HepG2 (cell line): ENCODE measurements around the gene LGALS3. TPM values are rescaled to one million over a fixed set of nuclear protein-coding genes. Genes with fewer than 3 reads are reported as not detected.

Source experiments
- CREM ChIP-seq, 2 experiments: sonication (generic) in 1 of 2; formaldehyde crosslinking in 1 of 2; IDR thresholded peaks; 2 replicates each; pipeline versions ENCODE4 v1.4.0 to v1.6.1; 2016 to 2020; ENCODE audit warnings: antibody characterized with exemption in 1 of 2, mild to moderate bottlenecking in 1 of 2, missing genetic modification reagents in 1 of 2
- DNMT1 ChIP-seq: sonication (generic); formaldehyde crosslinking; IDR thresholded peaks from 2 replicates; pipeline ENCODE4 v1.5.1; 2020; ENCODE audit warnings: mild to moderate bottlenecking, missing genetic modification reagents
- EP300 ChIP-seq, 3 experiments: sonication (generic) in 1 of 3; formaldehyde crosslinking in 1 of 3; IDR thresholded peaks; 2 replicates each; pipeline versions ENCODE4 v1.5.1 to v1.6.1; 2011 to 2020; ENCODE audit warnings: low read depth in 2 of 3, low read length in 2 of 3, borderline replicate concordance in 1 of 3, improper control_type of control experiment in 1 of 3, mild to moderate bottlenecking in 1 of 3, missing genetic modification reagents in 1 of 3, moderate library complexity in 1 of 3
- KLF13 ChIP-seq: sonication (generic); formaldehyde crosslinking; IDR thresholded peaks from 2 replicates; pipeline ENCODE4 v1.4.0; 2020; ENCODE audit warnings: mild to moderate bottlenecking, missing genetic modification reagents
- MYC ChIP-seq: sonication (generic); formaldehyde crosslinking; IDR thresholded peaks from 2 replicates; pipeline ENCODE4 v1.9.0; 2021; ENCODE audit warnings: missing genetic modification reagents, borderline replicate concordance
- RXRB ChIP-seq: IDR thresholded peaks from 2 replicates; pipeline ENCODE4 v1.6.1; 2016; ENCODE audit warnings: borderline replicate concordance, missing genetic modification reagents, missing compliant biosample characterization
- SAP130 ChIP-seq: IDR thresholded peaks from 2 replicates; pipeline ENCODE4 v1.6.1; 2016; ENCODE audit warnings: low read depth
- SIX4 ChIP-seq: sonication (generic); formaldehyde crosslinking; IDR thresholded peaks from 2 replicates; pipeline ENCODE4 v1.4.0; 2020; ENCODE audit warnings: missing genetic modification reagents
- SOX5 ChIP-seq: IDR thresholded peaks from 2 replicates; pipeline ENCODE4 v1.6.1; 2016; ENCODE audit warnings: borderline replicate concordance
- TBL1XR1 ChIP-seq: fragments of 150-350 bp; IDR thresholded peaks from 2 replicates; pipeline ENCODE4 v1.6.1; 2014; ENCODE audit warnings: borderline replicate concordance, low read length; ENCODE audit not compliant: partially characterized antibody
- TBP ChIP-seq: sonication (generic); formaldehyde crosslinking; IDR thresholded peaks from 2 replicates; pipeline ENCODE4 v1.5.0; 2020; ENCODE audit warnings: missing genetic modification reagents
- ZNF570 ChIP-seq: sonication (generic); formaldehyde crosslinking; IDR thresholded peaks from 2 replicates; pipeline ENCODE4 v1.4.0; 2020; ENCODE audit warnings: mild to moderate bottlenecking, missing genetic modification reagents, borderline replicate concordance
- ZNF644 ChIP-seq: IDR thresholded peaks from 2 replicates; pipeline ENCODE4 v1.6.1; 2016; ENCODE audit warnings: low read depth
- ZNF780A ChIP-seq: sonication (generic); formaldehyde crosslinking; IDR thresholded peaks from 2 replicates; pipeline ENCODE4 v1.8.0; 2022; ENCODE audit warnings: mild to moderate bottlenecking, missing genetic modification reagents, moderate library complexity
- ZNF839 ChIP-seq: sonication (generic); formaldehyde crosslinking; IDR thresholded peaks from 2 replicates; pipeline ENCODE4 v1.4.0; 2020; ENCODE audit warnings: missing genetic modification reagents, mild to moderate bottlenecking, borderline replicate concordance
- polyA plus RNA-seq, 8 experiments: library from polyadenylated mRNA; depleted of rRNA in 3 of 8; stranded (reverse) in 7 of 8; unstranded in 1 of 8; fragments of >200 nt; fragmentation: Illumina TruSeq in 4 of 8; extraction: Trizol in 4 of 8; gene quantifications; 2 replicates each; pipeline versions ENCODE4 v1.2.1 to v1.2.3, GENCODE V29; 2011 to 2016; ENCODE audit warnings: low read depth in 4 of 8, missing spikeins in 1 of 8, mixed read lengths in 1 of 8; ENCODE audit not compliant: insufficient read depth in 1 of 8
- total RNA-seq, 5 experiments: library from RNA; depleted of rRNA; stranded (reverse); fragments of >200 nt; fragmentation: Illumina TruSeq; extraction: Trizol; gene quantifications; 2 replicates each; pipeline ENCODE4 v1.2.3, GENCODE V29; 2016; ENCODE audit warnings: low read depth in 1 of 5
- TF ChIP-seq, protein P1 (sequence below): sonication (generic); formaldehyde crosslinking; conservative IDR thresholded peaks from 2 replicates; pipeline ENCODE4 v1.4.0; 2020; ENCODE audit warnings: mild to moderate bottlenecking, missing genetic modification reagents, moderate library complexity
- TF ChIP-seq, protein P2 (sequence below): sonication (generic); formaldehyde crosslinking; IDR thresholded peaks from 2 replicates; pipeline ENCODE4 v1.9.0; 2021; ENCODE audit warnings: missing genetic modification reagents, mild to moderate bottlenecking, borderline replicate concordance
- TF ChIP-seq, protein P3 (sequence below): sonication (generic); formaldehyde crosslinking; IDR thresholded peaks from 2 replicates; pipeline ENCODE4 v1.4.0; 2020; ENCODE audit warnings: mild to moderate bottlenecking, missing genetic modification reagents
- TF ChIP-seq, protein P4 (sequence below): sonication (generic); formaldehyde crosslinking; IDR thresholded peaks from 2 replicates; pipeline ENCODE4 v1.5.1; 2020; ENCODE audit warnings: missing genetic modification reagents, mild to moderate bottlenecking, borderline replicate concordance
- TF ChIP-seq, protein P5 (sequence below): sonication (generic); formaldehyde crosslinking; IDR thresholded peaks from 2 replicates; pipeline ENCODE4 v1.5.0; 2020; ENCODE audit warnings: mild to moderate bottlenecking, missing genetic modification reagents, borderline replicate concordance

The LGALS3 gene
- total and polyA plus RNA-seq, 2 of the 13 experiments (the other 11 are each of a cell fraction or from before 2014, with no cell fraction given): 5.0 to 97.4 TPM

DNA sequence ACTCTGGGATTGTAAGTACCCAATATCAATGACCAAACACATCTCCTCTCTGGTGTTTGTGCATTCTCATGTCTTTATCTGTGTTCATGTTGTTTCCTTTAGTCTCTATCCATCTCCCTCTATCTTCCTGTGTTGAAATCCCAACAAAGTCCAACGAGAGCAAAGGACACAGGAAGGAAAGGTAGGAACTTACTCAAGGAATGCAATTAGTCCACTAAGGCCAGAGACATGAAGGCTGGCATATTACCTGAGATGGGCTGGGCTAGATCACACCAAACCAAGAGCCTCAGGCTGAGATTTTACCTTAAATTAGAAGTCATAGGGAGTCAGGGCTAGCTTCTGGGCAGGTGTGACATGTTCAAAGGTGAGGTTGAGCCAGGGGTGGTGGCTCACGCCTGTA lies 14.3 kb upstream of the LGALS3 start (continued):
- TF ChIP-seq, protein P1, sequence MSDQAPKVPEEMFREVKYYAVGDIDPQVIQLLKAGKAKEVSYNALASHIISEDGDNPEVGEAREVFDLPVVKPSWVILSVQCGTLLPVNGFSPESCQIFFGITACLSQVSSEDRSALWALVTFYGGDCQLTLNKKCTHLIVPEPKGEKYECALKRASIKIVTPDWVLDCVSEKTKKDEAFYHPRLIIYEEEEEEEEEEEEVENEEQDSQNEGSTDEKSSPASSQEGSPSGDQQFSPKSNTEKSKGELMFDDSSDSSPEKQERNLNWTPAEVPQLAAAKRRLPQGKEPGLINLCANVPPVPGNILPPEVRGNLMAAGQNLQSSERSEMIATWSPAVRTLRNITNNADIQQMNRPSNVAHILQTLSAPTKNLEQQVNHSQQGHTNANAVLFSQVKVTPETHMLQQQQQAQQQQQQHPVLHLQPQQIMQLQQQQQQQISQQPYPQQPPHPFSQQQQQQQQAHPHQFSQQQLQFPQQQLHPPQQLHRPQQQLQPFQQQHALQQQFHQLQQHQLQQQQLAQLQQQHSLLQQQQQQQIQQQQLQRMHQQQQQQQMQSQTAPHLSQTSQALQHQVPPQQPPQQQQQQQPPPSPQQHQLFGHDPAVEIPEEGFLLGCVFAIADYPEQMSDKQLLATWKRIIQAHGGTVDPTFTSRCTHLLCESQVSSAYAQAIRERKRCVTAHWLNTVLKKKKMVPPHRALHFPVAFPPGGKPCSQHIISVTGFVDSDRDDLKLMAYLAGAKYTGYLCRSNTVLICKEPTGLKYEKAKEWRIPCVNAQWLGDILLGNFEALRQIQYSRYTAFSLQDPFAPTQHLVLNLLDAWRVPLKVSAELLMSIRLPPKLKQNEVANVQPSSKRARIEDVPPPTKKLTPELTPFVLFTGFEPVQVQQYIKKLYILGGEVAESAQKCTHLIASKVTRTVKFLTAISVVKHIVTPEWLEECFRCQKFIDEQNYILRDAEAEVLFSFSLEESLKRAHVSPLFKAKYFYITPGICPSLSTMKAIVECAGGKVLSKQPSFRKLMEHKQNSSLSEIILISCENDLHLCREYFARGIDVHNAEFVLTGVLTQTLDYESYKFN (CRISPR knock-in tag): peak; percentile 74
- TF ChIP-seq EP300 (IDR thresholded peaks at IDR 0.05; ENCODE audit: low read depth in 2 of 2, low read length in 2 of 2): peak in 1 of 2 experiments; percentile 62; a peak in 2 of 4 replicates
- TF ChIP-seq EP300 (CRISPR knock-in tag; IDR thresholded peaks at IDR 0.05; ENCODE audit: borderline replicate concordance): peak; percentile 46; the same call in 1 of the 2 replicates
- TF ChIP-seq ZNF644 (CRISPR knock-in tag): 0 out of 2 replicates have a peak, but pooled peaks have one; percentile 15
- no peak for TF ChIP-seq ZNF780A (CRISPR knock-in tag)
- TF ChIP-seq, protein P2, sequence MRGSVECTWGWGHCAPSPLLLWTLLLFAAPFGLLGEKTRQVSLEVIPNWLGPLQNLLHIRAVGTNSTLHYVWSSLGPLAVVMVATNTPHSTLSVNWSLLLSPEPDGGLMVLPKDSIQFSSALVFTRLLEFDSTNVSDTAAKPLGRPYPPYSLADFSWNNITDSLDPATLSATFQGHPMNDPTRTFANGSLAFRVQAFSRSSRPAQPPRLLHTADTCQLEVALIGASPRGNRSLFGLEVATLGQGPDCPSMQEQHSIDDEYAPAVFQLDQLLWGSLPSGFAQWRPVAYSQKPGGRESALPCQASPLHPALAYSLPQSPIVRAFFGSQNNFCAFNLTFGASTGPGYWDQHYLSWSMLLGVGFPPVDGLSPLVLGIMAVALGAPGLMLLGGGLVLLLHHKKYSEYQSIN (CRISPR knock-in tag): no peak
- TF ChIP-seq ZNF570 (CRISPR knock-in tag): no peak
- TF ChIP-seq TBL1XR1: no peak
- 0 out of 2 replicates have a peak, but pooled peaks have one; percentile 15 for TF ChIP-seq RXRB (CRISPR knock-in tag)
- TF ChIP-seq ZNF839 (CRISPR knock-in tag): no peak
- TF ChIP-seq, protein P3, sequence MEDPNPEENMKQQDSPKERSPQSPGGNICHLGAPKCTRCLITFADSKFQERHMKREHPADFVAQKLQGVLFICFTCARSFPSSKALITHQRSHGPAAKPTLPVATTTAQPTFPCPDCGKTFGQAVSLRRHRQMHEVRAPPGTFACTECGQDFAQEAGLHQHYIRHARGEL (CRISPR knock-in tag): no peak
- TF ChIP-seq DNMT1 (CRISPR knock-in tag): no peak
- peak; percentile 62 for TF ChIP-seq SOX5 (CRISPR knock-in tag)
- TF ChIP-seq KLF13 (CRISPR knock-in tag): no peak
- TF ChIP-seq SIX4 (CRISPR knock-in tag): no peak
- TF ChIP-seq, protein P4, sequence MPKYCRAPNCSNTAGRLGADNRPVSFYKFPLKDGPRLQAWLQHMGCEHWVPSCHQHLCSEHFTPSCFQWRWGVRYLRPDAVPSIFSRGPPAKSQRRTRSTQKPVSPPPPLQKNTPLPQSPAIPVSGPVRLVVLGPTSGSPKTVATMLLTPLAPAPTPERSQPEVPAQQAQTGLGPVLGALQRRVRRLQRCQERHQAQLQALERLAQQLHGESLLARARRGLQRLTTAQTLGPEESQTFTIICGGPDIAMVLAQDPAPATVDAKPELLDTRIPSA: no peak
- TF ChIP-seq TBP (CRISPR knock-in tag): no peak
- TF ChIP-seq SAP130 (CRISPR knock-in tag): peak; percentile 49
- no peak; the same call in 1 of the 2 replicates for TF ChIP-seq CREM (IDR thresholded peaks at IDR 0.05)
- no peak for TF ChIP-seq CREM (CRISPR knock-in tag; IDR thresholded peaks at IDR 0.05)
- TF ChIP-seq MYC (CRISPR knock-in tag): no peak
- TF ChIP-seq, protein P5, sequence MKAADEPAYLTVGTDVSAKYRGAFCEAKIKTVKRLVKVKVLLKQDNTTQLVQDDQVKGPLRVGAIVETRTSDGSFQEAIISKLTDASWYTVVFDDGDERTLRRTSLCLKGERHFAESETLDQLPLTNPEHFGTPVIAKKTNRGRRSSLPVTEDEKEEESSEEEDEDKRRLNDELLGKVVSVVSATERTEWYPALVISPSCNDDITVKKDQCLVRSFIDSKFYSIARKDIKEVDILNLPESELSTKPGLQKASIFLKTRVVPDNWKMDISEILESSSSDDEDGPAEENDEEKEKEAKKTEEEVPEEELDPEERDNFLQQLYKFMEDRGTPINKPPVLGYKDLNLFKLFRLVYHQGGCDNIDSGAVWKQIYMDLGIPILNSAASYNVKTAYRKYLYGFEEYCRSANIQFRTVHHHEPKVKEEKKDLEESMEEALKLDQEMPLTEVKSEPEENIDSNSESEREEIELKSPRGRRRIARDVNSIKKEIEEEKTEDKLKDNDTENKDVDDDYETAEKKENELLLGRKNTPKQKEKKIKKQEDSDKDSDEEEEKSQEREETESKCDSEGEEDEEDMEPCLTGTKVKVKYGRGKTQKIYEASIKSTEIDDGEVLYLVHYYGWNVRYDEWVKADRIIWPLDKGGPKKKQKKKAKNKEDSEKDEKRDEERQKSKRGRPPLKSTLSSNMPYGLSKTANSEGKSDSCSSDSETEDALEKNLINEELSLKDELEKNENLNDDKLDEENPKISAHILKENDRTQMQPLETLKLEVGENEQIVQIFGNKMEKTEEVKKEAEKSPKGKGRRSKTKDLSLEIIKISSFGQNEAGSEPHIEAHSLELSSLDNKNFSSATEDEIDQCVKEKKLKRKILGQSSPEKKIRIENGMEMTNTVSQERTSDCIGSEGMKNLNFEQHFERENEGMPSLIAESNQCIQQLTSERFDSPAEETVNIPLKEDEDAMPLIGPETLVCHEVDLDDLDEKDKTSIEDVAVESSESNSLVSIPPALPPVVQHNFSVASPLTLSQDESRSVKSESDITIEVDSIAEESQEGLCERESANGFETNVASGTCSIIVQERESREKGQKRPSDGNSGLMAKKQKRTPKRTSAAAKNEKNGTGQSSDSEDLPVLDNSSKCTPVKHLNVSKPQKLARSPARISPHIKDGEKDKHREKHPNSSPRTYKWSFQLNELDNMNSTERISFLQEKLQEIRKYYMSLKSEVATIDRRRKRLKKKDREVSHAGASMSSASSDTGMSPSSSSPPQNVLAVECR (CRISPR knock-in tag): no peak
